GM18873 (cell line): Measurements from ENCODE around the gene PUS10.
"Not testable (repeated sequence)": the region's sequence is repeated elsewhere in the genome, so short reads cannot be mapped to it uniquely, and the experiment has no call there.

Experiments
- ATAC-seq: cut with Tn5 transposase; IDR thresholded peaks from one replicate; pipeline ENCODE4 v1.9.1; 2021; ENCODE audit warnings: mild to moderate bottlenecking, moderate library complexity, moderate number of reproducible peaks; ENCODE audit not compliant: unreplicated experiment, low FRiP score

Gene PUS10

DNA sequence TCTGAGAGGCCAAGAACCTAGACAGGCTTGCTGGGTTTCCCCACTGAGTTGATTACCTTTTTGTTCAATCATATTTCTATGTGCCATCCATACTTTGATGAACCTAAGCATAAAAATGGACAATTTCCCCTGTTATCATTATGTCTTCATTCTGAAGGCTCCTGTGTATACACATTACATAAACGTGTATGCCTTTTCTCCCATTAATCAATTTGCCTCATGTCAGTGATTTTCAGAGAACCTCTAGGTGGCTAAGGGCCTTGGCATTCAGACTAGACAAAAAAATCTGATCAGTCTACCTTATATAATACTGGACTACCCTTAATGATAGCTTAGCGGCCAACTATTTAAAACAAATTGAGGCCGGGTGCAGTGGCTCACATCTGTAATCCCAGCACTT lies 4.7 kb downstream of the PUS10 start:
- ATAC-seq = no peak

- ATAC-seq = not testable (repeated sequence)
Observed at GRCh38 chr2:61012303-61012702, 5.8 kb downstream of the PUS10 start.

DNA sequence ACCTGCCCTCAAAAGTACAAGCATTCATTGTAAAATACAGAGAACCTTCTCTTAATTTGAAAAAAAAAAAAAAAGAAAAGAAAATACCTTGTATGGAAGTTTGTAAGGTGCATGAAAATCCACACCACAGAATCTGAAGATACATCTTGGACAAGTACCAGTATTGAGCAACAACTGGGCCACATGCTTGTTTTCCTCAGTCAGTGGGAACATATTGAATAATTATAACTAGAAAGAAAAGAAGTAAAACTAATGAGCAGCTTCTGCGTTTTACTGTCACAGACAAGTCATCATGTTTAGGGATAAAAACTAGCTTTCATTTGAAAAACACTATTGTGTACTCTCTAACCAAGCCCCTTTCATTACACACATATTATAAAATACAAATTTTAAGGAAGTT lies 6.4 kb downstream of the PUS10 start:
- ATAC-seq = no peak

- ATAC-seq = no peak
Observed at GRCh38 chr2:61009355-61009754, 8.7 kb downstream of the PUS10 start.

GRCh38 chr2:61006486-61007105 lies 11.5 kb downstream of the PUS10 start:
- ATAC-seq = no peak

- ATAC-seq = no peak
Observed at GRCh38 chr2:61005736-61006135, 12.3 kb downstream of the PUS10 start.

- ATAC-seq = no peak
Observed at GRCh38 chr2:60998628-60999545, 19.2 kb downstream of the PUS10 start.

DNA sequence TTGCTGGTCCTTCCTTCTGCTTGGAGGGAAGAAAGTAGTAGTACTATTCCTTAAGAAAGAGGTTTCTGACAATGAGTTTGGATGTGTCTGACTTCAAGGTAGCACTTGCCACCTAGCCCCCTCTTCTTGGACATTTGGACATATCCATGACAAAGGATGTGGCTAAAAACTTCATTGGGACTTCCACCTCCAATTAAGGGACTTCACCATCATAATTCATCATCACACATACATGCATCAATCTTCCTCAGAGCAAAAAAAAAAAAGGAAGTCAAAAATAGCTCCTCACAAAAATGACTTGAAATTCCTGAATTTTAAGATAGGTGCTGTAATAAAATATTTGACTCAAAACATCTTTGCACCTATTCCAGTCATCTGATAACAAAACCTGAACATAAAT lies 23.9 kb downstream of the PUS10 start:
- no peak for ATAC-seq

DNA sequence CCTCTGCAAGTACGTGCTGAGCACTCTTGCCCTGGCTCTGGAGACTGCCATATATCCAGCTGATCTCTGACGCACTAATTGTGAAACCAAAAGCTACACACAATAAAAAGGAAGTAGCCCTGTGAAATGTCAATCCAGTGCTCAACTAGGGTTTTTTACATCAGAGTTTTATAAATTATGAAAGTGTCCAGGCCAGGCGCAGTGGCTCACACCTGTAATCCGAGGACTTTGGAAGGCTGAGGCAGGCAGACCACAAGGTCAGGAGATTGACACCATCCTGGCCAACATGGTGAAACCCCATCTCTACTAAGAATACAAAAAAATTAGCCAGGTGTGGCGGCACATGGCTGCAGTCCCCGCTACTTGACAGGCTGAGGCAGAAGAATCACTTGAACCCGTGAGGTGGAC lies 25.1 kb downstream of the PUS10 start:
- ATAC-seq = peak; percentile 96

- ATAC-seq = no peak
Observed at GRCh38 chr2:60991644-60992043, 26.4 kb downstream of the PUS10 start.

- no peak for ATAC-seq
Observed at GRCh38 chr2:60989259-60989658, 28.8 kb downstream of the PUS10 start.

GRCh38 chr2:60987656-60988055 lies 30.4 kb downstream of the PUS10 start:
- not testable (repeated sequence) for ATAC-seq

DNA sequence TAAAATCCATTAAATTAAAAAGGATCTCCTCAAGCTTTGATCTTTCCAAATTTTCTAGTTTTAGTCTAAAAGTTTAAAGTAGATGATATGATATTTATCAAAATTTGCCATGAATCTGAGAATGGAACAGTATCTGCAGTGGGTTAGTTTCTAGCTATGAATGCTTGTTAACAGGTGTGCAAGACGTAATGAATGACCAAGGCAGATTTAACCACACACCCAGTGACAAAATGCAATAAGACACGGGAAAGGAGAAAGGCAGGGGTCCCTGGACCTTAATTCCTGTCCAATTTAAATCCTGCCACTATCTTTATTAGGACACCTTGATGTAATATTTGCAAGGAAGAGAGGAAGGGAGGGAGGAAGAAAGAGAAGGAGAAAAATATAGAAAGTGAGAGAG lies 31.0 kb downstream of the PUS10 start:
- no peak for ATAC-seq

DNA sequence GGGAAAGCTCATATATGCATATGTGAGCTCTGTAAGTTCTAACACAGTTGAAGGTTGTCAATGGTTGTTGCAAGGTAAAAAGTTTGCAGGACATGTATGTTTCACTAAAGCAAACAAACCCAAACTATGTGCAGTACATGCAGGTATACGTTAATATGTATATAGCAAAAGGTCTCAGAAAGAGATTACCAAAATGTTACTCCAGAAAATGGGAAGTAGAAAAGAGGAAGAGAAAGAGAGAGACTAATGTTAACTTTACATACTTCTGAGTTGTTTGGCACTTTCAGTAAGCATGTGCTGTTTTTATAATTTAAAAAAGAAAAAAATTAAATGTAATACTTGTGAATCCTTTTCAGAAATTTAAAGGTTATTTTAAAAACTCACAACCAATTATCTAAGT lies 33.3 kb downstream of the PUS10 start:
- ATAC-seq = no peak

GRCh38 chr2:60982066-60982465 lies 36.0 kb downstream of the PUS10 start:
- not testable (repeated sequence) for ATAC-seq

- no peak for ATAC-seq
Observed at GRCh38 chr2:60980071-60980815, 37.8 kb downstream of the PUS10 start.

GRCh38 chr2:60979231-60979630 lies 38.8 kb downstream of the PUS10 start:
- no peak for ATAC-seq

GRCh38 chr2:60977562-60977895 lies 40.5 kb downstream of the PUS10 start:
- ATAC-seq = no peak

DNA sequence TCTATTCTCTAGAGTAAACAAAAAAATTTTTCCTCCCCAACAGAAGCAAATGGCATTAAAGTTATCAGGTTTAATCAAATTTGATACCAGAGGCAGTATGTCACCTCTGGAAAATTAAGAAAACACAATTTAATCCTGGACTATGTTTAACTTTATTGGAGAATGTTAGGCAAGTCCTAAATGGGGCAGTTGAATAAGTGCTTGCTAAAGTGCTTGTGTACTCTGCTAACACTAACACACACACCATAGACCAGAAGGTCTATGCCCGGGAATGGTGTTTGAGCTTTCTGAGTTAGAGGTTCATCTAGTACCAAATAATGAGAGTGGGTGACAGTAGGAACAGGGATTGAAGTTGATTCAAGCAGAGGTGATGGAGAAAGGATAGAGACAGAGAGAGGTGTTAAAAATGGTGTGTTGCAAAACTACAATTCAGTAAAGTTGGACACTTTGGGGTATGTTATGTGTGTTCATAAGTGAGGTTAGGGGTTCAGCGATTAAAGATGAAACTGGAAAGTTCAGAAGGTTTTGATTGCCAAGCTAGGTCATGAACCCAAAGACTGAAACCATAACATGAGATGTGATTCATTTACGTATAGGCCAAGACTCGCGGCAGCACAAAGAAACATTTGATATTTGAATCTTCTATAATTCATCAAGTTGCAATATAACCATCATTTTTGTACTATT lies 41.0 kb downstream of the PUS10 start:
- no peak for ATAC-seq

DNA sequence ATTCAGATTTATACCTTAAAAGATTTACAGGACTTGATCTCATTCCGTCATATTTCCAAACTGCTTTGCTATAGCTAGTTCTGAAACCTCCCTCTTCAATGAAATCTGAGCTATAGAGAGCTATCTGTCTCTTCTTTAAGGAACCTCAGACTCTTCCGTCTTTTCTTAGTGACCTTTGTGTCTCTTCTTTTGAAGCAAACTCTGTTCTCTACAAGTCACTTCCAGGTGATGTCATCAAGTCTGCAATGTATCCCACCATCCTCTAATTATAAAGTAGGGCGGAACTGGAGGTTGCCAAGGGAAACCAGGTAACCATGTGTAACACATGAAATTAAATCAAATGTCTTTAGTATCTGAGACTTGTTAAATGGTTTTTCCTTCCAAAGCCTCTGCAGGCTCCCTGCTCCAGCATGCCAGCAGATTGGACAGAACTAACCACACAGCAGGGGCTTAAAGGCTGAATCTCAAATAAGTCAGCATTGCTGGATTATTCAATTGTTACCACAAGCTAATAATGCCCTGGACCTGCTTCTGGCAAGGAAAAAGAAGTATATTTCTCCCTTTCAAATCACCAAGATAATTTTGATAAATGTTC lies 41.7 kb downstream of the PUS10 start:
- ATAC-seq = no peak
